Adipocyte (in vitro differentiated cells): ENCODE data around the gene SPRY1.

ENCODE experiments used
- DNase-seq: peaks from one replicate; pipeline ENCODE4 v3.0.0-alpha.2; 2015; ENCODE audit warnings: low read depth
- H3K27me3 ChIP-seq: replicated peaks from 2 replicates; pipeline ENCODE4 v1.7.0; 2013; ENCODE audit warnings: mild to moderate bottlenecking, low read length, moderate library complexity; ENCODE audit not compliant: control insufficient read depth, insufficient read depth
- H3K36me3 ChIP-seq: 2 replicates; pipeline ENCODE4 v1.7.0; 2013; ENCODE audit warnings: low read length, mild to moderate bottlenecking, moderate library complexity; ENCODE audit not compliant: control insufficient read depth, insufficient read depth, severe bottlenecking
- H3K4me1 ChIP-seq: 2 replicates; pipeline ENCODE4 v1.7.0; 2013; ENCODE audit warnings: mild to moderate bottlenecking, low read length, moderate library complexity; ENCODE audit not compliant: control insufficient read depth, insufficient read depth
- H3K4me3 ChIP-seq: 2 replicates; pipeline ENCODE4 v1.7.0; 2013; ENCODE audit warnings: mild to moderate bottlenecking, low read length, moderate library complexity
- H3K9ac ChIP-seq: 2 replicates; pipeline ENCODE4 v1.7.0; 2013; ENCODE audit warnings: mild to moderate bottlenecking, low read length, moderate library complexity
- H3K9me3 ChIP-seq: 2 replicates; pipeline ENCODE4 v1.7.0; 2013; ENCODE audit warnings: mild to moderate bottlenecking, low read length, moderate library complexity; ENCODE audit not compliant: control insufficient read depth

The SPRY1 gene

DNA sequence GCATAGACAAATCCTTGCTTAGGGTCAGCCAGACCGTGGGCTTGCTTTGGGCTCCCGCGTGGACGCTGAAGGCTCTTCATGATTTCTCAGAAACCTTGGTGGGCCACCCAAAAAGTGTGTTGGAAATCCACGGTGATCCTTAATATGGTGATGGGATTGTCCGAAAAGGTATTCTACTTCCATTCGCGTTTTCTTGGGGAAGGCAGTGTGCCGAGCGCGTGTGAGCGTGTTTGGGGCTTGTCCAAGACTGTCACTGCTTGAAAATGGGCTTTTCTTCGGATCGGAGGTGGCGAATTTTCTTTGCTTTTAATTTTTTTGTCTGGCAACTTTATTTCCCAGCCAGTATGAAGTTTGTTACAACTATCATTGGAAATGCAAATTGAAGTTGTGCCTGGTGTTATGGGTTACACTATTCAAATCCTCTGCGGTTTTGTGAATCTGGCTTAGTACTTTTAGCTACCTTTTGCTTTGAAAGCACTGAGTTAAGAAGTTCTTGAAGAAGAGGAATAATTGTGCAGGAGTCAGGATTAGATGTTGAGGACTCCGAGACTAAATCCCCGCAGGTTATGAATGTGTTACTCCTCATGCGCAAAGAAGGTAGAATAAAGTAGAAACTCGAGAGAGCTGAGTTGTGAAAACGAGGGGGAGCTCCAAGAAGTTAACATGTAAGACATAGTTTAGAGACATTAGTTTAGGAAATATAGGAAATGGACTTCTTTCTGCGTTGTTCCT lies 3.2 kb downstream of the SPRY1 start:
- Histone ChIP-seq H3K36me3 (peaks cover 32% of the 10 kb centered on the region), H3K4me3 (peak overlapping the region; percentile 94), H3K4me1 (peaks cover 33% of the 10 kb centered on the region), H3K27me3 (no peaks in the 10 kb centered on the region), H3K9ac (peak overlapping the region; percentile 96), H3K9me3 (no peaks in the 10 kb centered on the region)
- peak; percentile 54 for DNase-seq

DNA sequence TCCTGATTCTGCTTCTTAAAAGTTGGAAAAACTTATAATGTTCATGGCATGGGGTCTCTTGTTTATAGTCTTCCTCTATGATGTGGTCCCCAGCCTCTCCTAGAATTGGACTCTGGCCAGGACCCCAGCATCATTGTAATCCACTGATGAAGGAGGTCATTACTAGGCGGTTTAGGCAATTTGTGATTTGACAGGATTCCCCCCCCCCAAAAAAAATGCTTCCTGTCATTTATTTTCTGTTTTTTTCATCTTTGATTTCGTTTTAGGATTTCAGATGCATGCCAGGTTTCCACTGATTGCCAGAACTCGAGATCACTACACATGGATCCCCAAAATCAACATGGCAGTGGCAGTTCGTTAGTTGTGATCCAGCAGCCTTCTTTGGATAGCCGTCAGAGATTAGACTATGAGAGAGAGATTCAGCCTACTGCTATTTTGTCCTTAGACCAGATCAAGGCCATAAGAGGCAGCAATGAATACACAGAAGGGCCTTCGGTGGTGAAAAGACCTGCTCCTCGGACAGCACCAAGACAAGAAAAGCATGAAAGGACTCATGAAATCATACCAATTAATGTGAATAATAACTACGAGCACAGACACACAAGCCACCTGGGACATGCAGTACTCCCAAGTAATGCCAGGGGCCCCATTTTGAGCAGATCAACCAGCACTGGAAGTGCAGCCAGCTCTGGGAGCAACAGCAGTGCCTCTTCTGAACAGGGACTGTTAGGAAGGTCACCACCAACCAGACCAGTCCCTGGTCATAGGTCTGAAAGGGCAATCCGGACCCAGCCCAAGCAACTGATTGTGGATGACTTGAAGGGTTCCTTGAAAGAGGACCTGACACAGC lies 4.9 kb downstream of the SPRY1 start:
- H3K27me3 ChIP-seq, result no peaks in the 10 kb centered on the region
- peak overlapping the region; percentile 94 for H3K4me3 ChIP-seq
- H3K9ac ChIP-seq, result peak overlapping the region; percentile 96
- peaks cover 41% of the 10 kb centered on the region for H3K36me3 ChIP-seq
- H3K4me1 ChIP-seq, result peaks cover 49% of the 10 kb centered on the region
- H3K9me3 ChIP-seq, result no peaks in the 10 kb centered on the region
- peak; percentile 33 for DNase-seq

DNA sequence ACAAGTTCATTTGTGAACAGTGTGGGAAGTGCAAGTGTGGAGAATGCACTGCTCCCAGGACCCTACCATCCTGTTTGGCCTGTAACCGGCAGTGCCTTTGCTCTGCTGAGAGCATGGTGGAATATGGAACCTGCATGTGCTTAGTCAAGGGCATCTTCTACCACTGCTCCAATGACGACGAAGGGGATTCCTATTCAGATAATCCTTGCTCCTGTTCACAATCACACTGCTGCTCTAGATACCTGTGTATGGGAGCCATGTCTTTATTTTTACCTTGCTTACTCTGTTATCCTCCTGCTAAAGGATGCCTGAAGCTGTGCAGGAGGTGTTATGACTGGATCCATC lies 5.5 kb downstream of the SPRY1 start:
- Histone ChIP-seq H3K4me3 (peak overlapping the region; percentile 94), H3K4me1 (peaks cover 55% of the 10 kb centered on the region)

DNA sequence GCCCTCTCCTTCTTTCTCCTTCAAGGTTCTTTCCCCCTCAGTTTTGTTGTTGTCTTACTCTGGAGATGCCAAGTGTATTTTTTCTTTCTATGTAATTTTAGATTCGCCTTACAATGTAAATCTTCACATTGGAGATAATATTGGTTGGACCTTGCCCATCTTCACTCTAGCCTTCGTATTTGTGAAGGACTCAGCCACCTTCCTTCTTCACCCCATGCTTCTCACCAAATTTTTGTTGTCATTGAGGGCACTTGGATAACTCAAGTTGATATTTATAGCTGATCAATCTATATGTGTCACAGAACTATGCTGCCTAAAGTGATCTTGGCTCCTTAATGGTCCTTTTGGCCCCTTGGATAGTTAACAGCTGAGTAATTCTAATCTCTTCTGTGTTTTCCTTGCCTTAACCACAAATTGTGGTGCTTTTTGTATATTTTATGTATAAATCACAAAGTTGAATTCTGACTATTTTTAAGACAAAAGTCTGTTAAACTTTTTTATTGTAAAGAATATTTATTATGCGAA lies 6.5 kb downstream of the SPRY1 start:
- H3K9ac ChIP-seq, result peak overlapping the region; percentile 96
- DNase-seq, result no peak
- H3K27me3 ChIP-seq, result no peaks in the 10 kb centered on the region
- peak overlapping the region; percentile 94 for H3K4me3 ChIP-seq
- peaks cover 64% of the 10 kb centered on the region for H3K4me1 ChIP-seq
- peaks cover 48% of the 10 kb centered on the region for H3K36me3 ChIP-seq
- no peaks in the 10 kb centered on the region for H3K9me3 ChIP-seq

More for the DNA sequence above, 5.5 kb downstream of the SPRY1 start:
- Histone ChIP-seq H3K27me3 (no peaks in the 10 kb centered on the region), H3K9me3 (no peaks in the 10 kb centered on the region), H3K9ac (peak overlapping the region; percentile 96), H3K36me3 (peaks cover 47% of the 10 kb centered on the region)
- no peak for DNase-seq

DNA sequence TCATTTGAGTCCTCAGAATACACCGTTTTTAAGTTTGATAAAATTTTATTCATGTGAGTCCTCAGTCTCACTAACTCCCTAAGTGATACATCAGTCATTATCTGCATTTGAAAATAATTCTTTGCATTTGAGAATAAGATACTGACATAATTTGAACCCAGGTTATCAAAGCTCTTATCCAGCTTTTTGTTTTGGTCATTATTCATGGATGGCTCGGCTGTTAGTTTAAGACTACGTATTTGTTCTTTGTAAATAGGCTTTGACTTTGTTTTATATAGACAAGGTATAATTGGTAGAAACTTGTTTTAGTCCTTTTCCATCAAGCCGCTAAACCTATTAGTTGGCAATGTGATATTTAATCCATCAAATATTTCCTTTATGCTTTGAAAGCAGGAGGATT lies 7.9 kb downstream of the SPRY1 start:
- no peaks in the 10 kb centered on the region for H3K9me3 ChIP-seq
- peaks cover 48% of the 10 kb centered on the region for H3K36me3 ChIP-seq
- H3K4me3 ChIP-seq, result peak overlapping the region; percentile 94
- DNase-seq, result no peak
- no peaks in the 10 kb centered on the region for H3K27me3 ChIP-seq
- peaks cover 75% of the 10 kb centered on the region for H3K4me1 ChIP-seq
- peak overlapping the region; percentile 75 for H3K9ac ChIP-seq

DNA sequence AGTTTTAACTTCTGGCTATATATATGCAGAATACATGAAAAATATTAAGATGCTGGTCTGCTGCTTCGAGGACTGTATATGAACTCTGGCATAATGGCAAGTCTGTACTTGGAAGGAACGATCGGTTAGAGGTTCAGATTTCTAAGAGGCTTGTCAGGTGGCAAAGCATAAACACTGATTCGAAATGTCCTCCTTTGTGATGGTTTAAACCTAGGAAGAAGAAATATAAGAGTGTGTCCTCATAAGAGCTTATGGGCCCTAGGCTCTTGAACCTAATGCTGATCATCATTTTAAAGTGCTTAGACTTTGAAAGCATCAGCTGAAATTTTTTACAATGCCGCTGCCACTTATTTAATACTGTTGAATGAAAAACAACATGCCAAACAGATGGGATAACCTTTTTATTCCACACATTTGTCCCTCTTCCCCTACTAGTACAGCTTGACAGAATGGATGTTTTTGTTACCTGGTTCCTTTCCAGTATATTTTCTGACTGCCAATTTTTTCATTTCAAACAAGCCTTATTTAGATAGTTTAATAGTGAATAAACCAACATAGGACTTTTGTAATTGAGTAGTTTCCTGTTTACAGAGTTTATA lies 8.8 kb downstream of the SPRY1 start:
- Histone ChIP-seq H3K9ac (peak overlapping the region; percentile 75), H3K4me1 (peaks cover 75% of the 10 kb centered on the region), H3K27me3 (no peaks in the 10 kb centered on the region), H3K4me3 (peak overlapping the region; percentile 94), H3K36me3 (peaks cover 48% of the 10 kb centered on the region), H3K9me3 (no peaks in the 10 kb centered on the region)
- DNase-seq, result no peak

DNA sequence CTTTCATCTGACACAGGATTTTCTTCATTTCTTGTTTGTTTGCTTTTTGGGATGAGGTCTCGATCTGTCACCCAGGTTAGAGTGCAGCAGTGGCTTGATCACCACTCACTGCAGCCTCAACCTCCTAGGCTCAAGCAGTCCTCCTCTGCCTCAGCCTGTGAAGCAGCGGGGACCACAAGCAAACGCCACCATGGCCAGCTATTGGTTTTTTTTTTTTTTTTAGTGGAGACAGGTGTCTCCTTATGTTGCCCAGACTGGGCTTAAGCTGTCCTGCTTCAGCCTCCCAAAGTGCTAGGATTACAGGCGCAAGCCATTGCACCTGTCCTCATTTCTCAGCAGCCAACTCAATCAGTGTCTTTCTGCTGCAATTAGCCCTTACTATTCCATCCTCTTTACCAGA lies 10.3 kb downstream of the SPRY1 start:
- H3K9me3 ChIP-seq, result no peaks in the 10 kb centered on the region
- peaks cover 45% of the 10 kb centered on the region for H3K36me3 ChIP-seq
- H3K4me3 ChIP-seq, result no peak overlapping the region
- DNase-seq, result no peak
- no peak overlapping the region for H3K9ac ChIP-seq
- no peaks in the 10 kb centered on the region for H3K27me3 ChIP-seq
- peaks cover 74% of the 10 kb centered on the region for H3K4me1 ChIP-seq

DNA sequence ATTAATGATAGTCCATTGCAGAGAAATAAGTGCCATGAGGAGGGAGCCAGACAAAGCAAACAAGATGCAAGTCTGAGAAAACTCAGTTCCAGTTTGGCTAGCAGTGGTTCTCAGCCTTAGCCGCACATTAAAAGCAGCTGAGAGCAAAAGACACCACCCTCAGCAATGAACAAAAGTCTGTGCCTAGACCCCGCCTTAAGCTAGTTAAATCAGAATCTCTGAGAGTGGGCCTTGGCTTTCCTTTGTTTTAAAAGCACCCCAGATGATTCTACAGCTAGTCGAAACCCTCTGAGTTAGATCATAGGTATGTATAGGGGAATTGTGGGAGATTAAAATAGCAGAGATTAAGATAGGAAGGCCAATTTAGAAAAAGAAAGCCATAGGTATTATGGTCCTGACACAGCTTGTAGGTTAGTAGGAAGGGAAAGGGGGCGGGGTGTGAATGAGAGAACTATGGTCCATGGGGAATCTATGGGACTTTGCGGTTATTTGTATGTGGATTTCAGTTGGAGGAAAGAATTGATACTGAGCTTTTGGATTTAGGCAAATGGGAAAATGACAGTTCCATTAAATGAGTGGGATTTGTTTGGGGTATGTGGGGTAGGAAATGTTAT lies 12.0 kb downstream of the SPRY1 start:
- no peak for DNase-seq
- no peak overlapping the region for H3K9ac ChIP-seq
- no peaks in the 10 kb centered on the region for H3K9me3 ChIP-seq
- no peaks in the 10 kb centered on the region for H3K27me3 ChIP-seq
- H3K36me3 ChIP-seq, result peaks cover 28% of the 10 kb centered on the region
- H3K4me1 ChIP-seq, result peaks cover 65% of the 10 kb centered on the region
- H3K4me3 ChIP-seq, result no peak overlapping the region

DNA sequence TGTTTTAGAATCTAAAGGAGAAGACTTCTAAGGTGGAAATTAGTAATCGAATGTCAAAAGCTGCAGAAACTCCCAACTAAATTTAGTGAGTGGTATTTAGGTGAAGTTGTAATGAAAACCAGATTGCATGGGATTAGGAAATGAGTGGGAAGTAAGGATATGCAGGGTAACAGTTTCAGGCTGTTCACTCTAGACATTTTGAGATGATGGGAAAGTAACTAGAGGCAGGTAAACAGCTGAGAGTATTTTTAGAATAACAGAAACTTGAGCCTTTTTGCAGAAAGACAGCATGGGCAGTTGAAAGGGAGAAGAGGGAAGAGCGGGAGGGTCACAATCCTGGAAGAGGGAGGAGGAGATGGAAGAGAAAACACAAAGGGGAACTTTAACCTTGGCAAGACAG lies 12.7 kb downstream of the SPRY1 start:
- Histone ChIP-seq H3K4me3 (no peak overlapping the region), H3K4me1 (peaks cover 58% of the 10 kb centered on the region), H3K9ac (no peak overlapping the region), H3K36me3 (peaks cover 20% of the 10 kb centered on the region), H3K9me3 (no peaks in the 10 kb centered on the region), H3K27me3 (no peaks in the 10 kb centered on the region)
- peak; percentile 44 for DNase-seq

DNA sequence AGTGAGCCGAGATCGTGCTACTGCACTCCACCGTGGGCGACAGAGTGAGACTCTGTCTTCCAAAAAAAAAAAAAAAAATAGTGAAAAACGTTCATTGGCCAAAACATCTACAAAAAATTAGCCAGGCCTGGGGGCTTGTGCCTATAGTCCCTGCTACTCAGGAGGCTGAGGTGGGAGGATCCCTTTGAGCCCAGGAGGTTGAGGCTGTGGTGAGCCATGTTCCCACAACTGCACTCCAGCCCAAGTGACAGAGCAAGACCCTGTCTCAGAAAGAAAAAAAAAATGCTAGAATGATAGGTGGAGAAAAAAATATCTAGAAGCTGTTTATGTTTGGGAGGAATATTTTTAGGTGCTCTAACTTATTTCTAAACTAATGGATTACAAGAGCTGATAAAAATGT lies 14.9 kb downstream of the SPRY1 start:
- H3K36me3 ChIP-seq, result peaks cover 7% of the 10 kb centered on the region
- H3K4me1 ChIP-seq, result peaks cover 44% of the 10 kb centered on the region
- H3K27me3 ChIP-seq, result no peaks in the 10 kb centered on the region
- H3K9ac ChIP-seq, result peak overlapping the region; percentile 28
- no peak for DNase-seq
- no peak overlapping the region for H3K4me3 ChIP-seq
- H3K9me3 ChIP-seq, result no peaks in the 10 kb centered on the region

DNA sequence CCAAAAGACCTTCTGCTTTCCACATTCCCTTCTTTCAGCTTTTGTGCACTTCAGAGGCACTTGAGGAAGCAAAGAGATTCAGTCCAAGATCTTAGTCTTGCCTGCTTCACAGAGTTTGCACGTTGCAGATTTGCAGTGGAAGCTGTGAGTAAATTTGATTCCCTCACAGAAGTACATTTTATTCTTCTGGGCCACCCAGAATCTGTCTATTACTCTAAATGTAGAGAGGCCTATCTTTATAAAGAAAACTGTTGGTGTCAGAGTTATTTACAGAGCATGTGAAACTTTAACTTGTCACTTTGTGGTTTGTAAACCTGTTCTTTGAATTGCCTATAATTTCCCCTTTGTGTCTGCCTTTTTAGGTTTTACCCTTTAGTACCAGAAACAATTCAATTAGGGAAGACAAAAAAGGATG lies 15.5 kb downstream of the SPRY1 start:
- Histone ChIP-seq H3K9me3 (no peaks in the 10 kb centered on the region), H3K4me3 (no peak overlapping the region), H3K4me1 (peaks cover 42% of the 10 kb centered on the region), H3K36me3 (peaks cover 1% of the 10 kb centered on the region), H3K9ac (peak overlapping the region; percentile 28), H3K27me3 (no peaks in the 10 kb centered on the region)
- DNase-seq, result no peak
